K562 (cell line): Measurements from ENCODE around the gene CHRNB1. TPM values are rescaled to one million over a fixed set of nuclear protein-coding genes. Genes with fewer than 3 reads are reported as not detected.

Experiments
- ATAC-seq: fragments of 200-7000 bp; cut with Tn5 transposase; 3 replicates; pipeline ENCODE4 v1.9.1; 2020; ENCODE audit warnings: moderate library complexity
- BruUV-seq: library from RNA; stranded (reverse); fragments of 400-500 nt; replicated peaks from 2 replicates; lab custom pipeline; 2021; lab: Mats Ljungman, UMichigan
- CTCF ChIA-PET: fragments of 300-600 bp; formaldehyde crosslinking; extraction: SDS; loops from one replicate; lab custom pipeline; 2021; ENCODE audit warnings: low intra/inter-chr PET ratio; lab: Yijun Ruan, JAX
- POLR2A ChIA-PET: fragments of 300-600, 350-650 bp; sonication (Branson Sonifier 250); formaldehyde crosslinking; extraction: SDS; loops from one replicate; lab custom pipeline; 2021; ENCODE audit warnings: antibody characterized with exemption, inconsistent platforms; lab: Yijun Ruan, JAX
- DNase-seq, 4 experiments: peaks; one replicate each; pipeline versions ENCODE4 v3.0.0 to v3.0.0-alpha.2; 2011 to 2018; ENCODE audit warnings: low spot score in 3 of 4, mixed read lengths in 3 of 4; ENCODE audit errors: extremely low read depth in 1 of 4
- FAIRE-seq: peaks from 2 replicates; lab custom pipeline; 2011; peaks lifted over from hg19 to GRCh38; lab: Jason Lieb, UNC
- H2AFZ ChIP-seq: 2 replicates; pipeline ENCODE4 v1.6.0; 2011; ENCODE audit warnings: low read depth, low read length, control low read depth, inconsistent platforms
- H3K27ac ChIP-seq: fragments of 200-600 bp; 3 replicates; pipeline ENCODE4 v1.8.0; 2011; ENCODE audit warnings: low read depth, mild to moderate bottlenecking, control low read depth, inconsistent platforms, low read length, moderate library complexity, mixed read lengths; ENCODE audit errors: extremely low read depth
- H3K27me3 ChIP-seq, 2 experiments: fragments of 300-600 bp in 1 of 2; 2 replicates in 1 of 2; 3 replicates in 1 of 2; pipeline versions ENCODE4 v1.6.0 to v1.8.0; 2011; ENCODE audit warnings: inconsistent platforms in 2 of 2, low read length in 2 of 2, mild to moderate bottlenecking in 1 of 2, mixed read lengths in 1 of 2, moderate library complexity in 1 of 2; ENCODE audit not compliant: control insufficient read depth in 2 of 2, insufficient read depth in 2 of 2
- H3K36me3 ChIP-seq: fragments of 300-600 bp; 3 replicates; pipeline ENCODE4 v1.8.0; 2011; ENCODE audit warnings: mild to moderate bottlenecking, low read length, inconsistent platforms; ENCODE audit not compliant: control insufficient read depth, insufficient read depth
- H3K4me1 ChIP-seq, 2 experiments: fragments of 200-600 bp in 1 of 2; replicated peaks in 1 of 2; 2 replicates in 1 of 2; 3 replicates in 1 of 2; pipeline versions ENCODE4 v1.5.1 to v1.8.0; 2011; ENCODE audit warnings: inconsistent platforms in 2 of 2, low read length in 2 of 2, mild to moderate bottlenecking in 1 of 2, mixed read lengths in 1 of 2, moderate library complexity in 1 of 2; ENCODE audit not compliant: control insufficient read depth in 2 of 2, insufficient read depth in 2 of 2
- H3K4me2 ChIP-seq: 2 replicates; pipeline ENCODE4 v1.6.1; 2011; ENCODE audit warnings: low read length, control low read depth, inconsistent platforms, mixed read lengths; ENCODE audit not compliant: insufficient read depth
- H3K4me3 ChIP-seq: fragments of 200-600 bp; sonication (generic), shearing (Covaris generic); 2 replicates; pipeline ENCODE4 v1.5.1; 2016; ENCODE audit warnings: control low read depth, inconsistent platforms
- H3K79me2 ChIP-seq: fragments of 200-600 bp; 3 replicates; pipeline ENCODE4 v1.8.0; 2011; ENCODE audit warnings: low read length, inconsistent platforms; ENCODE audit not compliant: control insufficient read depth, insufficient read depth
- H3K9ac ChIP-seq, 2 experiments: 2 replicates each; pipeline versions ENCODE4 v1.6.0 to v1.6.1; 2011; ENCODE audit warnings: low read depth in 2 of 2, low read length in 2 of 2, control low read depth in 1 of 2, inconsistent platforms in 1 of 2, mild to moderate bottlenecking in 1 of 2, mixed read lengths in 1 of 2; ENCODE audit not compliant: insufficient read depth in 1 of 2
- H3K9me1 ChIP-seq: one replicate; pipeline ENCODE4 v1.6.0; 2011; ENCODE audit warnings: inconsistent platforms, mild to moderate bottlenecking, low read length, moderate library complexity; ENCODE audit not compliant: control insufficient read depth, insufficient read depth
- H3K9me3 ChIP-seq: replicated peaks from 2 replicates; pipeline ENCODE4 v1.5.1; 2011; ENCODE audit warnings: low read depth, low read length, inconsistent platforms; ENCODE audit not compliant: control insufficient read depth, insufficient read depth
- H4K20me1 ChIP-seq: replicated peaks from 2 replicates; pipeline ENCODE4 v1.6.1; 2011; ENCODE audit warnings: low read length, inconsistent platforms, mixed read lengths; ENCODE audit not compliant: control insufficient read depth, insufficient read depth
- ASH1L ChIP-seq: fragments of 450-650 bp; IDR thresholded peaks from 2 replicates; pipeline ENCODE4 v1.6.1; 2018; ENCODE audit warnings: borderline replicate concordance, mild to moderate bottlenecking, low read depth; ENCODE audit not compliant: partially characterized antibody
- BRF1 ChIP-seq: IDR thresholded peaks from 3 replicates; pipeline ENCODE4 v1.6.1; 2011; ENCODE audit warnings: borderline replicate concordance, mild to moderate bottlenecking; ENCODE audit not compliant: insufficient read length; ENCODE audit errors: extremely low read depth
- CREBBP ChIP-seq: IDR thresholded peaks from one replicate; pipeline ENCODE4 v1.6.1; 2012; ENCODE audit warnings: low read depth, mild to moderate bottlenecking, control low read depth, inconsistent platforms, low read length
- DACH1 ChIP-seq: fragments of 450-650 bp; IDR thresholded peaks from 2 replicates; pipeline ENCODE4 v1.6.1; 2018; ENCODE audit not compliant: partially characterized antibody
- KDM4B ChIP-seq, 2 experiments: fragments of 450-650 bp in 1 of 2; sonication (generic) in 1 of 2; IDR thresholded peaks; 2 replicates each; pipeline ENCODE4 v1.6.1; 2016 to 2017; ENCODE audit warnings: borderline replicate concordance in 2 of 2, antibody characterized with exemption in 1 of 2, low read depth in 1 of 2, mild to moderate bottlenecking in 1 of 2
- MAZ ChIP-seq, 2 experiments: fragments of 450-650 bp in 1 of 2; sonication (generic) in 1 of 2; formaldehyde crosslinking; IDR thresholded peaks in 1 of 2; conservative IDR thresholded peaks in 1 of 2; 2 replicates each; pipeline versions ENCODE4 v1.4.0 to v1.5.0; 2020; ENCODE audit warnings: mild to moderate bottlenecking in 1 of 2, missing genetic modification reagents in 1 of 2
- NFIC ChIP-seq: fragments of 450-650 bp; IDR thresholded peaks from 2 replicates; pipeline ENCODE4 v1.6.1; 2017; ENCODE audit warnings: mild to moderate bottlenecking, inconsistent platforms
- ZNF354B ChIP-seq: fragments of 250-450 bp; sonication (Bioruptor Pico); IDR thresholded peaks from 2 replicates; pipeline ENCODE4 v1.4.0; 2020
- ZNF586 ChIP-seq: fragments of 450-650 bp; formaldehyde crosslinking; conservative IDR thresholded peaks from 2 replicates; pipeline ENCODE4 v1.4.0; 2020; ENCODE audit warnings: mild to moderate bottlenecking, moderate library complexity
- WGBS: fragments of 100-300 bp; shearing (Covaris generic); methylation state at CpG from one replicate; pipeline ENCODE4 v1.1.6; 2016; ENCODE audit warnings: low coverage, mixed read lengths; ENCODE audit not compliant: insufficient coverage; ENCODE audit errors: missing lambda C conversion rate; 5-methylcytosine and 5-hydroxymethylcytosine counted together
- in situ Hi-C: fragments of 300-500 bp; cut with MboI; formaldehyde crosslinking; loops from 4 replicates; pipeline ENCODE4 v1.15.0; 2018; ENCODE audit warnings: inconsistent platforms, mixed read lengths
- intact Hi-C: fragments of 100-400 bp; cut with micrococcal nuclease; formaldehyde crosslinking; loops from 2 replicates; pipeline ENCODE4 v1.14.2; 2022
- polyA plus RNA-seq, 8 experiments: library from polyadenylated mRNA; depleted of rRNA in 4 of 8; stranded (reverse) in 5 of 8; unstranded in 3 of 8; fragments of >200 nt; fragmentation: Nextera tagmentation in 2 of 8; fragmentation: Illumina TruSeq in 1 of 8; extraction: Ambion mirVana in 2 of 8; extraction: Trizol in 1 of 8; gene quantifications; 2 replicates each; pipeline versions ENCODE4 v1.2.1 to v1.2.3, GENCODE V29; 2011 to 2014; ENCODE audit warnings: inconsistent platforms in 1 of 8, missing spikeins in 1 of 8
- total RNA-seq, 7 experiments: library from RNA; depleted of rRNA in 6 of 7; stranded (reverse); fragments of >200 nt in 6 of 7; fragmentation: Illumina TruSeq in 2 of 7; extraction: Trizol in 2 of 7; gene quantifications; 2 replicates each; pipeline versions ENCODE4 v1.2.1 to v1.2.3, GENCODE V29; 2011 to 2021; ENCODE audit warnings: low replicate concordance in 1 of 7
- TF ChIP-seq, protein P1 (sequence below): fragments of 250-450 bp; sonication (Bioruptor Pico); IDR thresholded peaks from 2 replicates; pipeline ENCODE4 v1.5.0; 2022; ENCODE audit warnings: mild to moderate bottlenecking

Gene CHRNB1
- total and polyA plus RNA-seq, 9 of the 15 experiments (the other 6 are each of a cell fraction or from before 2014, with no cell fraction given): 4.7 to 12.3 (median 6.8) TPM

DNA sequence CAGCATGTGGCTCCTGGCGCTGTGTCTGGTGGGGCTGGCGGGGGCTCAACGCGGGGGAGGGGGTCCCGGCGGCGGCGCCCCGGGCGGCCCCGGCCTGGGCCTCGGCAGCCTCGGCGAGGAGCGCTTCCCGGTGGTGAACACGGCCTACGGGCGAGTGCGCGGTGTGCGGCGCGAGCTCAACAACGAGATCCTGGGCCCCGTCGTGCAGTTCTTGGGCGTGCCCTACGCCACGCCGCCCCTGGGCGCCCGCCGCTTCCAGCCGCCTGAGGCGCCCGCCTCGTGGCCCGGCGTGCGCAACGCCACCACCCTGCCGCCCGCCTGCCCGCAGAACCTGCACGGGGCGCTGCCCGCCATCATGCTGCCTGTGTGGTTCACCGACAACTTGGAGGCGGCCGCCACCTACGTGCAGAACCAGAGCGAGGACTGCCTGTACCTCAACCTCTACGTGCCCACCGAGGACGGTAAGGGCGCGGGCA is 36.6 kb upstream of the CHRNB1 start:
- DNase-seq: no peak
- no peak overlapping the region for H3K9ac ChIP-seq
- no peak overlapping the region for H3K4me2 ChIP-seq
- in situ Hi-C loops: no loop called here
- peaks cover under 1% of the 10 kb centered on the region; the same call in 1 of the 3 replicates for H3K79me2 ChIP-seq
- H3K27ac ChIP-seq: no peak overlapping the region
- H2AFZ ChIP-seq: no peak overlapping the region
- no peaks in the 10 kb centered on the region for H4K20me1 ChIP-seq
- no peaks in the 10 kb centered on the region for H3K9me1 ChIP-seq
- ChIA-PET POLR2A (no interaction called here), CTCF (no interaction called here)
- no peaks in the 10 kb centered on the region for H3K9me3 ChIP-seq
- TF ChIP-seq ASH1L (no peak), ZNF586 (CRISPR knock-in tag) (no peak), MAZ (CRISPR knock-in tag; conservative IDR thresholded peaks at IDR 0.05 in 1 of 2, IDR thresholded peaks at IDR 0.05 in 1 of 2) (no peak), DACH1 (no peak), CREBBP (no peak), BRF1 (no peak), ZNF354B (no peak), NFIC (no peak), KDM4B (IDR thresholded peaks at IDR 0.05; ENCODE audit: borderline replicate concordance in 2 of 2, low read depth in 1 of 2) (no peak)
- TF ChIP-seq, protein P1, sequence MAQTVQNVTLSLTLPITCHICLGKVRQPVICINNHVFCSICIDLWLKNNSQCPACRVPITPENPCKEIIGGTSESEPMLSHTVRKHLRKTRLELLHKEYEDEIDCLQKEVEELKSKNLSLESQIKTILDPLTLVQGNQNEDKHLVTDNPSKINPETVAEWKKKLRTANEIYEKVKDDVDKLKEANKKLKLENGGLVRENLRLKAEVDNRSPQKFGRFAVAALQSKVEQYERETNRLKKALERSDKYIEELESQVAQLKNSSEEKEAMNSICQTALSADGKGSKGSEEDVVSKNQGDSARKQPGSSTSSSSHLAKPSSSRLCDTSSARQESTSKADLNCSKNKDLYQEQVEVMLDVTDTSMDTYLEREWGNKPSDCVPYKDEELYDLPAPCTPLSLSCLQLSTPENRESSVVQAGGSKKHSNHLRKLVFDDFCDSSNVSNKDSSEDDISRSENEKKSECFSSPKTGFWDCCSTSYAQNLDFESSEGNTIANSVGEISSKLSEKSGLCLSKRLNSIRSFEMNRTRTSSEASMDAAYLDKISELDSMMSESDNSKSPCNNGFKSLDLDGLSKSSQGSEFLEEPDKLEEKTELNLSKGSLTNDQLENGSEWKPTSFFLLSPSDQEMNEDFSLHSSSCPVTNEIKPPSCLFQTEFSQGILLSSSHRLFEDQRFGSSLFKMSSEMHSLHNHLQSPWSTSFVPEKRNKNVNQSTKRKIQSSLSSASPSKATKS (CRISPR knock-in tag): no peak
- FAIRE-seq: no peak
- 0 out of 3 replicates have a peak, but pooled peaks cover 3% of the 10 kb centered on the region for H3K36me3 ChIP-seq
- intact Hi-C loops: no loop called here
- no peaks in the 10 kb centered on the region for H3K27me3 ChIP-seq
- WGBS: 100% methylated on average over 4 of the region's 58 CpGs
- BruUV-seq: no TSS peak
- ATAC-seq: no peak
- peaks cover 4 to 24% of the 10 kb centered on the region in 2 experiments; a peak in 3 of 5 replicates for H3K4me1 ChIP-seq
- no peak overlapping the region for H3K4me3 ChIP-seq
